BLaER1 (cell line): ENCODE results near the gene STXBP1.
"Not testable (repeated sequence)": the region's sequence is repeated elsewhere in the genome, so short reads cannot be mapped to it uniquely, and the experiment has no call there.

ENCODE experiments used
- H3K27ac ChIP-seq: shearing (Covaris generic); formaldehyde crosslinking; 2 replicates; pipeline ENCODE4 v1.8.1; 2022
- H3K27me3 ChIP-seq: shearing (Covaris generic); formaldehyde crosslinking; 2 replicates; pipeline ENCODE4 v1.8.1; 2022
- H3K36me3 ChIP-seq: shearing (Covaris generic); formaldehyde crosslinking; 2 replicates; pipeline ENCODE4 v1.8.1; 2022
- H3K4me1 ChIP-seq: shearing (Covaris generic); formaldehyde crosslinking; 2 replicates; pipeline ENCODE4 v1.8.1; 2022
- H3K4me2 ChIP-seq: shearing (Covaris generic); formaldehyde crosslinking; 2 replicates; pipeline ENCODE4 v1.8.1; 2022
- H3K4me3 ChIP-seq: shearing (Covaris generic); formaldehyde crosslinking; 2 replicates; pipeline ENCODE4 v1.8.1; 2022
- H3K9ac ChIP-seq: shearing (Covaris generic); formaldehyde crosslinking; 2 replicates; pipeline ENCODE4 v1.8.1; 2022
- H3K9me3 ChIP-seq: shearing (Covaris generic); formaldehyde crosslinking; 2 replicates; pipeline ENCODE4 v1.8.1; 2022
- H4K20me1 ChIP-seq: shearing (Covaris generic); formaldehyde crosslinking; 2 replicates; pipeline ENCODE4 v1.8.1; 2022
- Cebpa-rat ChIP-seq: shearing (Covaris generic); IDR thresholded peaks from 2 replicates; pipeline ENCODE4 v1.8.1; 2022

STXBP1 gene

DNA sequence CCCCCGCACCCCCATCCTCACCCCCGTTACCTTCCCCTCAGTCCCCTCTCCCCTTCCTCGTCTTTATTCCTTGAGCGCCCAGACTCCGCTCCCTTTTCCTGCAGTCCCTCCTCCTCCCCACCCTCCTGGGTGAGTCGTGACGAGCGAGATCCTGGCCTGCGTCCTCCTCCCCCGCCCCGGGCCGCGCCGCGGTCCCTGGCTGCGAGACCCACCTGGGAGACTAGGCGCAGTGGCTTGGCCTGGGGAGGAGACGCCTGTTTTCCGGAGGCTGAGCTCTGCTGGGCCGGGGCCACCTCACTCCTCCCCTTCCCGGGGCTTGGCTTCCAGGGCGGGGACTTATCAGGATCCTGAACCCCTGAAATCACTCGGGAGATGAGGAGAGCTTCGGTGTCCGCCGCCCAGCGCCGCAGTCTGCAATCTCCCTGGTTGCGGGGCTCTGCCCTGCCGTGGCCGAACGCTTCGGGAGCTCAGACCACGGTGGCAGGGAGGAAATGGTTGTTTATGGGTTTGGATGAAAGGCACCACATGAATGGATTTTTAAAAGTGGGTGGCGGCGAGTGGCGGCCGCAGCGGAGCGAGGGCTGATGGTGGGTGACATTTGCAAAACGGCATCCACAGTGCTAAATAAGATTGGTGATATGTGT lies 984 bp downstream of the STXBP1 start:
- Histone ChIP-seq H3K36me3 (no peaks in the 10 kb centered on the region), H3K9me3 (no peaks in the 10 kb centered on the region), H3K27ac (no peak overlapping the region), H3K4me2 (peak overlapping the region; percentile 89), H3K4me3 (peak overlapping the region; percentile 83), H3K27me3 (peaks cover 51% of the 10 kb centered on the region), H3K9ac (peak overlapping the region; percentile 55; the same call in 1 of the 2 replicates), H4K20me1 (peaks cover 49% of the 10 kb centered on the region), H3K4me1 (peaks cover 27% of the 10 kb centered on the region)
- TF ChIP-seq Cebpa-rat: no peak

DNA sequence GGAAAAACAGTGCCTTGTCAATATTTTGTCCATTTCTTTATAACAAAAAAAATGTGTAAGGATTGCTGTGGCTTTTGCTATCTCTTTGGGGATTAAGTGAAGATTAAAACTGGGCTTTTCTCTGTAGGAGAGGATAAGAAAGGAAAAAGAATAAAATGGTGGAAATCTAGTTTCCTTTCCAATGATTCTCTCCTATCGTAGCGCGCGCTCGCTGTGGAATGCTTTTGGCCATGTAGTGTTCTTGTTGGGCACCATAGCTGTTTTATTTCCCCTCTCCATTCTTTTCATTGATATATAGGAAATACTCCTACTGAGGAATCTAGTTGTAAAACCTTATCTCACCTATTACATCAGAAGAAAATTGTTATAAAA lies 1.5 kb downstream of the STXBP1 start:
- H3K4me3 ChIP-seq: peak overlapping the region; percentile 83
- H3K4me1 ChIP-seq: peaks cover 22% of the 10 kb centered on the region
- no peaks in the 10 kb centered on the region for H3K36me3 ChIP-seq
- peaks cover 46% of the 10 kb centered on the region for H3K27me3 ChIP-seq
- no peak for TF ChIP-seq Cebpa-rat
- peaks cover 51% of the 10 kb centered on the region for H4K20me1 ChIP-seq
- no peak overlapping the region for H3K27ac ChIP-seq
- no peaks in the 10 kb centered on the region for H3K9me3 ChIP-seq
- peak overlapping the region; percentile 89 for H3K4me2 ChIP-seq
- H3K9ac ChIP-seq: peak overlapping the region; percentile 55; the same call in 1 of the 2 replicates

DNA sequence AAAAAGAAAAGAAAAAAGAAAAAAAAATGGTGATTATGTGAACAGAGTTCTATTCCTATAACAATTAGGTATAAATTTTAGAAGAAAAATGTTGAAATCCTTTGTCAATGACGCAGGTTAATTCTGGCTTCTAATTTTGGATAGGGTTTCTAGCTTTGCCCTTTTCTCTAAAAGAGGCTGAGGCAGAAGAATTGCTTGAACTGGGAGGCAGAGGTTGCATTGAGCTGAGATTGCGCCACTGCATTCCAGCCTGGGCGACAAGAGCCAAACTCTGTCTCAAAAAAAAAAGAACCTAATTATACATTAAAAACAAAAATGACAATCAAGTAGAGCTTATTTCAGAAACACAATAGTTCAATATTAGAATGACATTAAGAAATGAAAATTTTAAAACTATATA lies 2.9 kb downstream of the STXBP1 start:
- TF ChIP-seq Cebpa-rat: no peak
- H3K27me3 ChIP-seq: peaks cover 32% of the 10 kb centered on the region
- H3K4me2 ChIP-seq: no peak overlapping the region
- no peaks in the 10 kb centered on the region for H3K36me3 ChIP-seq
- H3K4me3 ChIP-seq: no peak overlapping the region
- no peaks in the 10 kb centered on the region for H3K9me3 ChIP-seq
- H4K20me1 ChIP-seq: peaks cover 60% of the 10 kb centered on the region
- peaks cover 17% of the 10 kb centered on the region for H3K4me1 ChIP-seq
- H3K9ac ChIP-seq: no peak overlapping the region
- H3K27ac ChIP-seq: no peak overlapping the region

DNA sequence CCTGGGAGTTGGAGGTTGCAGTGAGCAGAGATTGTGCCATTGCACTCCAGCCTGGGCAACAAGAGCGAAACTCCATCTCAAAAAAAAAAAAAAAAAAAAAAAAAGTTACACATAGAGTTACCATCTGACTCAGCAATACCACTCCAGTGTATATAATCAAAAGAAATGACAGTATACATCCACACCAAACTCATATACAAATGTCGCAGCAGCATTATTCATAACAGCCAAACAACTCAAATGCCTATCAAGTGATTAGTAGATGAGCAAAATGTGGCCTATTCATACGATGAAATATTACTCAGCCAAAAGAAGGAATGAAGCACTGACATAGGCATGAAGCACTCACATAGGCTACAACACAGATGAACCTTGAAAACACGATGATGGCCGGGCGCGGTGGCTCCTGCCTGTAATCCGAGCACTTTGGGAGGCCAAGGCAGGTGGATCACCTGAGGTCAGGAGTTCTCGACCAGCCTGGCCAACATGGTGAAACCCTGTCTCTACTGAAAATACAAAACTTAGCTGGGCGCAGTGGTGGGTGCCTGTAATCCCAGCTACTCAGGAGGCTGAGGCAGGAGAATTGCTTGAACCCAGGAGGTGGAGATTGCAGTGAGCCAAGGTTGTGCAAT lies 9.4 kb downstream of the STXBP1 start:
- H3K36me3 ChIP-seq, H3K27me3 ChIP-seq, H3K4me2 ChIP-seq, H3K4me1 ChIP-seq, H3K27ac ChIP-seq, H3K4me3 ChIP-seq, H3K9ac ChIP-seq, H3K9me3 ChIP-seq: not testable (repeated sequence)
- peaks cover 27% of the 10 kb centered on the region; the same call in 1 of the 2 replicates for H4K20me1 ChIP-seq

DNA sequence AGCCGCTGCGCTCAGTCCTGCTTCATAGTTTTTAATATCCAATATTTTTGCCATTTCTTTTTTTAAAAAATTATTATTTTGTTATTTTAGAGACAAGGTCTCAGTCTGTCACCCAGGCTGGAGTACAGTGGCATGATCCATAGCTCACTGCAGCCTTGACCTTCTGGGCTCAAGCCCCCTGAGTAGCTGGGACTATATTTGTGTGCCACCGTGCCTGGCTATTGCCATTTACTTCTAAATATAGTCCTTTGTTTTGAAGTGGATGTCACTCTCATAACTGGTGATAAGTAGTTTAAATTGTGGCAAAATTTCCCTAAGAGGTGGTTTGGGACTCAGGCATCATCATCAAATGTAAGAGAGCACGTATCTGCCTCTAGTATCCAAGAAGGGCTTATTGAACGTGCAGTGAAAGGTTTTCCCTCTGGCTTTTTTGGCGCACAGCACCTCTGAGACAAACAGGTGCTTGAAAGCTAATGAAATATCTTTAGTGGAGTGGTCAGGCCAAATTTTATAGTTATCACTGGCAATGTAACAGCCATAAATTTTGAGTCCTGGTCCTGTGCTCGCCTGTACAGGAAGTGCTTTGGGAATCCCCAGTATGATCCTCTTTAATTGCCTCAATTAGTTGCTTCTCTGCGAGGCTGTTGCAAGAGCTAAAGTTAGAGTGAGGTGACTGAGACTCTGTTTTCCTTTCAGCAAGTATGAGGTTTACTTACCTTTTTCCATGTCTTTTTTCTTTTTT lies 14.8 kb downstream of the STXBP1 start:
- no peaks in the 10 kb centered on the region for H3K36me3 ChIP-seq
- H3K9ac ChIP-seq: no peak overlapping the region
- no peak overlapping the region for H3K4me3 ChIP-seq
- no peaks in the 10 kb centered on the region; the same call in 1 of the 2 replicates for H4K20me1 ChIP-seq
- TF ChIP-seq Cebpa-rat: no peak
- no peak overlapping the region for H3K27ac ChIP-seq
- H3K9me3 ChIP-seq: peaks cover 11% of the 10 kb centered on the region; the same call in 1 of the 2 replicates
- no peak overlapping the region for H3K4me2 ChIP-seq
- H3K27me3 ChIP-seq: no peaks in the 10 kb centered on the region
- no peaks in the 10 kb centered on the region for H3K4me1 ChIP-seq

DNA sequence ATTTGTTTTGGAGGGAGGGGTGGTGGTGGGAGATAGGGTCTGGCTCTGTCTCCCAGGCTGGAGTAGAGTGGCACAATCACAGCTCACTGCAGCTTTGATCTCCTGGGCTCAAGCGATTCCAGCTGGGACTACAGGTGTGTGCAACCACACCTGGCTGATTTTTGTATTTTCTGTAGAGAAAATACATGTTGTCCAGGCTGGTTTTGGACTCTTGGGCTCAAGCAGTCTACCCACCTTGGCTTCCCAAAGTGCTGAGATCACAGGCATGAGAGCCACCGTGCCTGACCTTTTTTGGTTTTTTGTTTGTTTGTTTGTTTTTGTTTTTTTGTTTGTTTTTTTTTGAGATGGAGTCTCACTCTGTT lies 15.4 kb downstream of the STXBP1 start:
- Histone ChIP-seq H3K4me2 (no peak overlapping the region), H3K27me3 (no peaks in the 10 kb centered on the region), H3K9me3 (peaks cover 11% of the 10 kb centered on the region; the same call in 1 of the 2 replicates), H3K4me1 (no peaks in the 10 kb centered on the region), H3K4me3 (no peak overlapping the region), H3K27ac (no peak overlapping the region), H3K36me3 (no peaks in the 10 kb centered on the region), H3K9ac (no peak overlapping the region), H4K20me1 (no peaks in the 10 kb centered on the region; the same call in 1 of the 2 replicates)
- no peak for TF ChIP-seq Cebpa-rat

DNA sequence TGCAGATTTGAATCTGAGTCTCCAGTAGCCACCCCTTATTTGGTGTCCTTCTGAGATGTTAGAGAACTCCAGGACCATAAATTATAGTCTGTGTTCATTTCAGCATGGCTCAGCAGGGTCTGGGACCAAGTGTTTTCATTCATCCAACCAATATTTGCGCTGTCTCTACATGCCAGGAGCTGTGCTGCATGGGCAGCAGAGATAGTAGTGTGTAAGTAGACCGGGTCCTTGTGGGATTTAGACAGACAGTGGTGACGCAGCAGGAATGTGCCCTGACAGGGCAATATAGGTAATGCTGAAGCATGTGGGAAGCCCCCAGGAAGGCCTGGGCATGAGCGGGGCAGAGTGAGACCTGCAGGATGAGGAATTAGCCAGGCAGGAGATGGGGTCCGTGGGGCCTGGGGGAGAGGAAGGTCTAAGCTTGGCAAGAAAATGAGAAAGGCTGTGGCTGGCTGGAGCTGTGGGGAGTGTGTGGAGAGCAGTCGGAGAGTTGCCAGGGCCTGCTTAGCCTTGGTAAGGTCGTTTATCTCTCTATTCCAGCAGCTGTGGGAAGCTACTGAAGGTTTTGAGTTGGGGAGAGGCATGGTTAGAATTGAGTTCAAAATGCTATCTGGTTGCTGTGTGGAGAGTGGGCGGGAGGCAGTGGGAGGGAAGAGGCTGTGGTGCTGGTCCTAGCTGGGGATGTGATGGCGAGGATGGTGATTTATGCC lies 16.8 kb downstream of the STXBP1 start:
- H3K4me2 ChIP-seq: no peak overlapping the region
- no peaks in the 10 kb centered on the region for H3K36me3 ChIP-seq
- no peaks in the 10 kb centered on the region for H3K27me3 ChIP-seq
- no peak overlapping the region for H3K9ac ChIP-seq
- TF ChIP-seq Cebpa-rat: no peak
- no peak overlapping the region for H3K27ac ChIP-seq
- peaks cover 4% of the 10 kb centered on the region for H3K4me1 ChIP-seq
- H3K9me3 ChIP-seq: peaks cover 11% of the 10 kb centered on the region; the same call in 1 of the 2 replicates
- no peaks in the 10 kb centered on the region; the same call in 1 of the 2 replicates for H4K20me1 ChIP-seq
- H3K4me3 ChIP-seq: no peak overlapping the region

DNA sequence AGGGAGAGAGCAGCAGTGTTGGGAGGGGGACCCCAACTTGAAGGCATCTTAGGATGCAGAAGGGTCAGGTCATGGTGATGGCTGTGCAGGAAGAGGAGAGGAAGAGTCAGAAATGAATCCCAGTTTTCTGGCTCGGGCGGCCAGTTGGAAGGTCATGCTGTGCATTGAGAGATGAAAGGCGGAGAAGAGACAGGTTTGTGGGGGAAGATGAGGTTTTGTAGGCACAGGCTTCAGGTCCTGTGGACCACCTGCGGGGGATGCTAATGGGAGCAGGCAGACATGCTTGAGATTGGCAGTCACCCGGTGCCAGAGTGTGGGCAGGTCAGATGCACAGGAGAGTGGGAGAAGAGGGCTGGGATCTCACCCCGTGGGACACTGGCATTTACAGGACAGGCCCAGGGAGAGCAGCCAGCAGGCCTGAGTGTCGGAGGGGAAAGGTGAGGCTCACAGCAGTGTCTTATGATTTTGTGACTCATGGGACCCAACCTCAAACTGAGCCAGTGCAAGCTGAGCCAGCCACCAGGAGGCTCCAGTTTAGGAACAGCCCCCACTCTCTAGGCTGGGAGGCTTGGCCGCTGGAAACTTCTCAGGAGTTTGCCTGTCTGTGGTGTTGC lies 17.5 kb downstream of the STXBP1 start:
- TF ChIP-seq Cebpa-rat: no peak
- H3K4me2 ChIP-seq: no peak overlapping the region

DNA sequence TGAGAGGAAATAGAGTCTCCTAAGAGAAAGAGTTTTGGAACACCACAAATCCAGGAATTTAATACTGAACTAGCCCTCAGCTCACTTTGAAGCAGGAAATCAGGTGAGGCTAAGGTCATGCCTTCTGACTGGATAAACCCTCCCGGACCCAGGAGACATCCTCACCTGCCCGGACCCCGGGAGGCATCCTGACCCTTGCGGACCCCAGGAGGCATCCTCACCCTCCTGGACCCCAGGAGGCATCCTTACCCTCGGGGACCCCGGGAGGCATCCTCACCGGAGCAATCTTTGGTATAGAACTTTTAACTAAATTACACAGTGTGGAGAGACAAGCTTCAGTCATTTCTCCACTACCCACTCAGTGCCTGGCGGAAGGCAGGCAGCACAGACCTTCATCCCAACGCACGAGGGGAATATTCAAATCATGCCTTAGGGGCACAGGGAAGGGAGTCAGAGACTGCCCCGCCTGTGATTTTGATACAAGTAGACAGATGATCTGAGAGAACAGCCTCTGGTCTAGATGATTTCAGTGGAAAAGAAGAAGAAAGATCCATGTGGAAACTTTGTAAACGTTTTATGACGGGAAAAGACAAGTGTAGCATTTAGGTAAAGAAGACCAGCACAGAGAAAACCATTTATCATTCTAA lies 21.3 kb downstream of the STXBP1 start:
- Histone ChIP-seq H3K27ac (no peak overlapping the region), H4K20me1 (no peaks in the 10 kb centered on the region; the same call in 1 of the 2 replicates), H3K36me3 (no peaks in the 10 kb centered on the region), H3K9ac (no peak overlapping the region), H3K9me3 (peaks cover 11% of the 10 kb centered on the region; the same call in 1 of the 2 replicates), H3K27me3 (no peaks in the 10 kb centered on the region), H3K4me1 (peaks cover 12% of the 10 kb centered on the region), H3K4me2 (peak overlapping the region; percentile 49; the same call in 1 of the 2 replicates), H3K4me3 (no peak overlapping the region)
- TF ChIP-seq Cebpa-rat: no peak

More for the DNA sequence above, 17.5 kb downstream of the STXBP1 start:
- Histone ChIP-seq H3K27me3 (no peaks in the 10 kb centered on the region), H3K4me3 (no peak overlapping the region), H3K9ac (no peak overlapping the region), H3K27ac (no peak overlapping the region), H3K36me3 (no peaks in the 10 kb centered on the region), H3K9me3 (peaks cover 11% of the 10 kb centered on the region; the same call in 1 of the 2 replicates), H3K4me1 (peaks cover 10% of the 10 kb centered on the region), H4K20me1 (no peaks in the 10 kb centered on the region; the same call in 1 of the 2 replicates)
